Esophagus mucosa (tissue), 1 donor: Measurements from ENCODE around the gene EIF4E2. TPM values are rescaled to one million over a fixed set of nuclear protein-coding genes. Genes with fewer than 3 reads are reported as not detected.

Source experiments
- ATAC-seq: fragments of 200-7000 bp; cut with Tn5 transposase; one replicate; pipeline ENCODE4 v1.9.1; 2020
- total RNA-seq: library from RNA; stranded (reverse); gene quantifications from one replicate; pipeline ENCODE4 v1.2.4, GENCODE V29; 2023
- donor health status: DM: yes; HTN: yes; CAD: no.

Gene EIF4E2
- total RNA-seq, 1 donor from 2014 or later, result 55.7 TPM

- no peak for ATAC-seq
Observed at GRCh38 chr2:232603283-232603682, 52.8 kb downstream of the EIF4E2 start.

- no peak for ATAC-seq
Observed at GRCh38 chr2:232604535-232604934, 54.0 kb downstream of the EIF4E2 start.

DNA sequence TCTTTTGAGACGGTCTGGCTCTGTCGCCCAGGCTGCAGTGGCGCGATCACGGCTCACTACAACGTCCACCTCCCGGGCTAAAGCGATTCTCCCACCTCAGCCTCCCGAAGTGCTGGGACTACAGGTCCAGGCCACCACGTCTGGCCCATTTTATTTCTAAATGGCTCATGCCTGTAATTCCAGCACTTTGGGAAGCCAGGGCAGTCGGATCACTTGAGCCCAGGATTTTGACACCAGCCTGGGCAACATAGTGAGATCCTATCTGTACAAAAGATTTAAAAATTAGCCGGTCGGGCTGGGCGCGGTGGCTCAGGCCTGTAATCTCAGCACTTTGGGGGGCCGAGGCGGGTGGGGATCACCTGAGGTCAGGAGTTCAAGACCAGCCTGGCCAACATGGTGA lies 56.5 kb downstream of the EIF4E2 start:
- ATAC-seq, result no peak

GRCh38 chr2:232609607-232610006 lies 59.1 kb downstream of the EIF4E2 start:
- no peak for ATAC-seq

DNA sequence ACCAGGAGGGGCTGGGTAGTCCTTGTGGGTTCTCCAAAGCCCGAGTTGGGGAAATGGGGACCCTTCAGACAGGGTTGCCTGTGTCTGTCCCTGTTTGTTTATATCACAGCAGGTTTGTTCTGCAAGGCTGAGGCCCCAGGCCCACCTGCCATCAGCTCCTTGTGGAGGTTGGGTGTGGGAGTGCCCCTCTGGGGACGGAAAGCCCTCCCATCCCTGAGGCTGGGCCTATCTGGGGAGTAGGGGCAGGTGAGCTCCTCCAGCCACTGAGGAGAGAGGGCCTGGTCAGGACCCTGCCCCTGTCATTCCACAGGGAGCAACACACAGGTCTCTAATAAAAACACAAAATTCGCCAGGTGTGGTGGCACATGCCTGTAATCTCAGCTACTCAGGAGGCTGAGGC lies 59.6 kb downstream of the EIF4E2 start:
- ATAC-seq, result no peak

- no peak for ATAC-seq
Observed at GRCh38 chr2:232611061-232611460, 60.6 kb downstream of the EIF4E2 start.

GRCh38 chr2:232611559-232612218 lies 61.2 kb downstream of the EIF4E2 start:
- ATAC-seq, result peak; percentile 35

DNA sequence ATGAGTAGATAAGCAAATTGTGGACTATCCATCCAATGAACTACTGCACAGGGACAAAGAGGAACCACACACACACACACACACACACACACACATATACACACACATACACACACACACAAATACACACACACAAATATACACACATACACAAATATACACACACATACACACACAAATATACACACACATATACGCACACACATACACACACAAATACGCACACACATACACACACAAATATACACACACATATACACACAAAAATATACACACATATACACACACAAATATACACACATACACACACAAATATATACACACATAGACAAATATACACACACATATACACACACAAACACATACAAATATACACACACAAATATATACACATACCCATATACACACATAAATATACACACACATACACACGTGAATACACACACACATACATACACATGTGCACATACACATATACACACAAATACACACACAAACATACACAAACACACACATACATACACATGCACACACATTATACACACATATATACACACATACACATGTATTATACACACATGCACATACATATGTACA lies 63.1 kb downstream of the EIF4E2 start:
- no peak for ATAC-seq

- no peak for ATAC-seq
Observed at GRCh38 chr2:232615339-232615738, 64.8 kb downstream of the EIF4E2 start.

Other genes starting within 250 kb of the EIF4E2 start
- not detected for gene ALPP, start 171.9 kb upstream of the EIF4E2 start, total RNA-seq
- gene ALPG, start 143.8 kb upstream of the EIF4E2 start, total RNA-seq, result not detected
- gene ALPI, start 94.5 kb upstream of the EIF4E2 start, total RNA-seq, result not detected
- gene ECEL1, start 62.9 kb upstream of the EIF4E2 start, total RNA-seq, result not detected
- gene PRSS56, start 30.3 kb upstream of the EIF4E2 start, total RNA-seq, result not detected
- not detected for gene CHRND, start 24.5 kb upstream of the EIF4E2 start, total RNA-seq
- gene CHRNG, start 11.0 kb upstream of the EIF4E2 start, total RNA-seq, result not detected
- gene TIGD1, start 132 bp upstream of the EIF4E2 start, total RNA-seq, result 2.5 TPM
- 1.1 TPM for gene EFHD1, start 82.9 kb downstream of the EIF4E2 start, total RNA-seq
- gene GIGYF2, start 146.6 kb downstream of the EIF4E2 start, total RNA-seq, result 31.7 TPM
- not detected for gene KCNJ13, start 225.9 kb downstream of the EIF4E2 start, total RNA-seq